PC-9 (cell line): ENCODE measurements around the gene CNTNAP2. TPM values are rescaled to one million over a fixed set of nuclear protein-coding genes. Genes with fewer than 3 reads are reported as not detected.

Experiments used
- BruUV-seq: library from RNA; stranded (reverse); fragments of 400-500 nt; replicated peaks from 2 replicates; lab custom pipeline; 2021; lab: Mats Ljungman, UMichigan
- CTCF ChIA-PET: fragments of 300-600 bp; sonication (Branson Sonifier 250); formaldehyde crosslinking; loops from one replicate; lab custom pipeline; 2022; ENCODE audit warnings: antibody characterized with exemption; lab: Charles Lee
- POLR2A ChIA-PET: fragments of 300-600 bp; sonication (Branson Sonifier 250); formaldehyde crosslinking; loops from one replicate; lab custom pipeline; 2022; ENCODE audit warnings: antibody characterized with exemption; ENCODE audit not compliant: unreplicated experiment; lab: Charles Lee
- DNase-seq, 2 experiments: peaks; one replicate each; pipeline versions ENCODE4 v3.0.0 to v3.0.0-alpha.2; 2015 to 2022; ENCODE audit warnings: mixed read lengths in 1 of 2
- H2AFZ ChIP-seq: fragments of 200-600 bp; sonication (generic); 2 replicates; pipeline ENCODE4 v1.8.1; 2017; ENCODE audit warnings: antibody characterized with exemption
- H3F3A ChIP-seq: fragments of 200-600 bp; sonication (generic); 2 replicates; pipeline ENCODE4 v1.8.1; 2017; ENCODE audit warnings: antibody characterized with exemption, mild to moderate bottlenecking, low read depth; ENCODE audit not compliant: insufficient read depth
- H3K27ac ChIP-seq: fragments of 200-600 bp; sonication (generic); 2 replicates; pipeline ENCODE4 v1.6.1; 2016; ENCODE audit warnings: mixed run types
- H3K27me3 ChIP-seq: fragments of 200-600 bp; sonication (generic); 2 replicates; pipeline ENCODE4 v1.6.1; 2016; ENCODE audit warnings: low read depth, mixed run types; ENCODE audit not compliant: insufficient read depth
- H3K36me3 ChIP-seq: fragments of 200-600 bp; sonication (generic); 2 replicates; pipeline ENCODE4 v1.6.1; 2016; ENCODE audit warnings: low read depth, mixed run types
- H3K4me1 ChIP-seq: fragments of 200-600 bp; sonication (generic); replicated peaks from 2 replicates; pipeline ENCODE4 v1.6.1; 2016; ENCODE audit warnings: mixed run types; ENCODE audit not compliant: insufficient read depth
- H3K4me2 ChIP-seq: fragments of 200-600 bp; sonication (generic); 2 replicates; pipeline ENCODE4 v1.6.1; 2017; ENCODE audit warnings: mixed run types
- H3K4me3 ChIP-seq: fragments of 200-600 bp; sonication (generic); 2 replicates; pipeline ENCODE4 v1.6.1; 2016; ENCODE audit warnings: mixed run types
- H3K79me2 ChIP-seq: fragments of 200-600 bp; sonication (generic); 2 replicates; pipeline ENCODE4 v1.6.1; 2017; ENCODE audit warnings: low read depth, mixed run types
- H3K9me2 ChIP-seq: fragments of 200-600 bp; sonication (generic); 2 replicates; pipeline ENCODE4 v1.8.1; 2017; ENCODE audit warnings: mild to moderate bottlenecking; ENCODE audit not compliant: insufficient read depth
- H3K9me3 ChIP-seq: fragments of 200-600 bp; sonication (generic); 2 replicates; pipeline ENCODE4 v1.8.1; 2016; ENCODE audit warnings: low read depth; ENCODE audit not compliant: insufficient read depth
- H4K20me1 ChIP-seq: fragments of 200-600 bp; sonication (generic); 2 replicates; pipeline ENCODE4 v1.8.1; 2017; ENCODE audit not compliant: insufficient read depth
- EZH2 ChIP-seq: fragments of 200-600 bp; sonication (generic); IDR thresholded peaks from 2 replicates; pipeline ENCODE4 v1.8.0; 2017; ENCODE audit warnings: antibody characterized with exemption, low read depth
- intact Hi-C: fragments of 100-400 bp; cut with micrococcal nuclease; formaldehyde crosslinking; loops from one replicate; pipeline ENCODE4 v1.10.0; 2022; ENCODE audit not compliant: unreplicated experiment
- total RNA-seq: library from RNA; stranded (reverse); gene quantifications from 2 replicates; pipeline ENCODE4 v1.2.3, GENCODE V29; 2021
- TF ChIP-seq, protein P1 (sequence below): fragments of 200-600 bp; sonication (generic); conservative IDR thresholded peaks from 2 replicates; pipeline ENCODE4 v1.6.1; 2017; ENCODE audit warnings: mixed run types, antibody characterized with exemption, mild to moderate bottlenecking, moderate library complexity

CNTNAP2 gene
- total RNA-seq, 1 experiment from 2014 or later, result not detected

- Histone ChIP-seq H3K27ac (no peak overlapping the region), H4K20me1 (no peaks in the 10 kb centered on the region), H3K79me2 (no peaks in the 10 kb centered on the region), H3K4me3 (no peak overlapping the region), H3F3A (no peaks in the 10 kb centered on the region), H3K9me3 (no peaks in the 10 kb centered on the region), H3K4me1 (no peaks in the 10 kb centered on the region), H2AFZ (no peak overlapping the region), H3K36me3 (no peaks in the 10 kb centered on the region), H3K9me2 (no peaks in the 10 kb centered on the region), H3K27me3 (peaks cover 6% of the 10 kb centered on the region; the same call in 1 of the 2 replicates), H3K4me2 (no peak overlapping the region)
- intact Hi-C loops, result no loop called here
- CTCF ChIA-PET, result no interaction called here
- BruUV-seq, result no TSS peak
- POLR2A ChIA-PET, result no interaction called here
- no peak for DNase-seq
- no peak for TF ChIP-seq EZH2
- TF ChIP-seq, protein P1, sequence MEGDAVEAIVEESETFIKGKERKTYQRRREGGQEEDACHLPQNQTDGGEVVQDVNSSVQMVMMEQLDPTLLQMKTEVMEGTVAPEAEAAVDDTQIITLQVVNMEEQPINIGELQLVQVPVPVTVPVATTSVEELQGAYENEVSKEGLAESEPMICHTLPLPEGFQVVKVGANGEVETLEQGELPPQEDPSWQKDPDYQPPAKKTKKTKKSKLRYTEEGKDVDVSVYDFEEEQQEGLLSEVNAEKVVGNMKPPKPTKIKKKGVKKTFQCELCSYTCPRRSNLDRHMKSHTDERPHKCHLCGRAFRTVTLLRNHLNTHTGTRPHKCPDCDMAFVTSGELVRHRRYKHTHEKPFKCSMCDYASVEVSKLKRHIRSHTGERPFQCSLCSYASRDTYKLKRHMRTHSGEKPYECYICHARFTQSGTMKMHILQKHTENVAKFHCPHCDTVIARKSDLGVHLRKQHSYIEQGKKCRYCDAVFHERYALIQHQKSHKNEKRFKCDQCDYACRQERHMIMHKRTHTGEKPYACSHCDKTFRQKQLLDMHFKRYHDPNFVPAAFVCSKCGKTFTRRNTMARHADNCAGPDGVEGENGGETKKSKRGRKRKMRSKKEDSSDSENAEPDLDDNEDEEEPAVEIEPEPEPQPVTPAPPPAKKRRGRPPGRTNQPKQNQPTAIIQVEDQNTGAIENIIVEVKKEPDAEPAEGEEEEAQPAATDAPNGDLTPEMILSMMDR, result no peak
Measured at GRCh38 chr7:148118371-148118770, 2001.8 kb downstream of the CNTNAP2 start.

DNA sequence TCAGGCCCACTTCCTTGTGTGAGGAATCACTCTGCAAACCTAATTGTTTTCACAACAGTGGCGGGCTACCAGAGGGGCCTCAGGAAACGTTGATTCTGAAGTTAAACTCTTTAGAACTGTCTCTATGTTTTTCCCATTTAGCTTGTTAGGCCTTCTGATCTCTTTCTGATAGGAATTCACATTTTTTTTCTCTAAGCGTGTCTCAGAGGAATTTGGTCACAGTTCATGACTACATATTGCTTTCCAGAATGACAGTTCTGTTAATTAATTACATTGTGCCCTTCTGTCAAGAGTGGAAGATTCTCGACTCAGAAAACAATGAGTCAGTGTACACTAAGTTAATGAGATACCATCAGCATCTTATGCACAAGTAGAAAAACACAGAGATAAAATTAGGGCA, 2004.8 kb downstream of the CNTNAP2 start:
- intact Hi-C loops, result no loop called here
- no peaks in the 10 kb centered on the region for H3K79me2 ChIP-seq
- CTCF ChIA-PET, result no interaction called here

GRCh38 chr7:148121847-148122246, 2005.2 kb downstream of the CNTNAP2 start:
- no TSS peak for BruUV-seq
- Histone ChIP-seq H3K27ac (no peak overlapping the region), H3K4me3 (no peak overlapping the region), H3K9me3 (no peaks in the 10 kb centered on the region), H3K27me3 (peaks cover 6% of the 10 kb centered on the region; the same call in 1 of the 2 replicates), H3K79me2 (no peaks in the 10 kb centered on the region), H4K20me1 (no peaks in the 10 kb centered on the region), H3K36me3 (no peaks in the 10 kb centered on the region), H3K4me2 (no peak overlapping the region), H3K9me2 (no peaks in the 10 kb centered on the region), H3K4me1 (no peaks in the 10 kb centered on the region), H2AFZ (no peak overlapping the region), H3F3A (no peaks in the 10 kb centered on the region)
- POLR2A ChIA-PET, result no interaction called here
- no peak for DNase-seq
- TF ChIP-seq EZH2, result no peak
- TF ChIP-seq, protein P1, result no peak
- intact Hi-C loops, result no loop called here
- CTCF ChIA-PET, result no interaction called here

More for the DNA sequence above, 2004.8 kb downstream of the CNTNAP2 start:
- H3K36me3 ChIP-seq, result no peaks in the 10 kb centered on the region
- TF ChIP-seq EZH2, result no peak
- TF ChIP-seq, protein P1, result no peak
- peaks cover 6% of the 10 kb centered on the region; the same call in 1 of the 2 replicates for H3K27me3 ChIP-seq
- H3K9me2 ChIP-seq, result no peaks in the 10 kb centered on the region
- H3K4me1 ChIP-seq, result no peaks in the 10 kb centered on the region
- no TSS peak for BruUV-seq
- no peak overlapping the region for H3K27ac ChIP-seq
- POLR2A ChIA-PET, result no interaction called here
- no peaks in the 10 kb centered on the region for H4K20me1 ChIP-seq
- no peaks in the 10 kb centered on the region for H3K9me3 ChIP-seq
- H3K4me3 ChIP-seq, result no peak overlapping the region
- H3F3A ChIP-seq, result no peaks in the 10 kb centered on the region
- H3K4me2 ChIP-seq, result no peak overlapping the region
- no peak for DNase-seq
- H2AFZ ChIP-seq, result no peak overlapping the region
